Activated naive CD4-positive, alpha-beta T cell treated with anti-CD3 and anti-CD28 coated beads, Interleukin-2, amount 50 U/mL, for 24 hours (primary cell): Measurements from ENCODE around the gene ACOT6.
"Not testable (repeated sequence)": the region's sequence is repeated elsewhere in the genome, so short reads cannot be mapped to it uniquely, and the experiment has no call there.

Source experiments
- H3K27ac Mint-ChIP-seq: one replicate; pipeline ENCODE4 v1.8.0; 2021; ENCODE audit warnings: mild to moderate bottlenecking, mixed read lengths
- H3K27me3 Mint-ChIP-seq: one replicate; pipeline ENCODE4 v1.8.0; 2021; ENCODE audit warnings: mixed read lengths
- H3K36me3 Mint-ChIP-seq: one replicate; pipeline ENCODE4 v1.8.0; 2021; ENCODE audit warnings: mixed read lengths
- H3K4me1 Mint-ChIP-seq: one replicate; pipeline ENCODE4 v1.8.0; 2021; ENCODE audit warnings: mixed read lengths
- H3K4me3 Mint-ChIP-seq: one replicate; pipeline ENCODE4 v1.8.0; 2021; ENCODE audit warnings: mild to moderate bottlenecking, mixed read lengths
- H3K9me3 Mint-ChIP-seq: one replicate; pipeline ENCODE4 v1.8.0; 2021; ENCODE audit warnings: mixed read lengths

The ACOT6 gene, protein sequence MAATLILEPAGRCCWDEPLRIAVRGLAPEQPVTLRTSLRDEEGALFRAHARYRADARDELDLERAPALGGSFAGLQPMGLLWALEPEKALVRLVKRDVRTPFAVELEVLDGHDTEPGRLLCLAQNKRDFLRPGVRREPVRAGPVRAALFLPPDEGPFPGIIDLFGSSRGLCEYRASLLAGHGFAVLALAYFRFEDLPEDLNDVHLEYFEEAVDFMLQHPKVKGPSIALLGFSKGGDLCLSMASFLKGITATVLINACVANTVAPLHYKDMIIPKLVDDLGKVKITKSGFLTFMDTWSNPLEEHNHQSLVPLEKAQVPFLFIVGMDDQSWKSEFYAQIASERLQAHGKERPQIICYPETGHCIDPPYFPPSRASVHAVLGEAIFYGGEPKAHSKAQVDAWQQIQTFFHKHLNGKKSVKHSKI

DNA sequence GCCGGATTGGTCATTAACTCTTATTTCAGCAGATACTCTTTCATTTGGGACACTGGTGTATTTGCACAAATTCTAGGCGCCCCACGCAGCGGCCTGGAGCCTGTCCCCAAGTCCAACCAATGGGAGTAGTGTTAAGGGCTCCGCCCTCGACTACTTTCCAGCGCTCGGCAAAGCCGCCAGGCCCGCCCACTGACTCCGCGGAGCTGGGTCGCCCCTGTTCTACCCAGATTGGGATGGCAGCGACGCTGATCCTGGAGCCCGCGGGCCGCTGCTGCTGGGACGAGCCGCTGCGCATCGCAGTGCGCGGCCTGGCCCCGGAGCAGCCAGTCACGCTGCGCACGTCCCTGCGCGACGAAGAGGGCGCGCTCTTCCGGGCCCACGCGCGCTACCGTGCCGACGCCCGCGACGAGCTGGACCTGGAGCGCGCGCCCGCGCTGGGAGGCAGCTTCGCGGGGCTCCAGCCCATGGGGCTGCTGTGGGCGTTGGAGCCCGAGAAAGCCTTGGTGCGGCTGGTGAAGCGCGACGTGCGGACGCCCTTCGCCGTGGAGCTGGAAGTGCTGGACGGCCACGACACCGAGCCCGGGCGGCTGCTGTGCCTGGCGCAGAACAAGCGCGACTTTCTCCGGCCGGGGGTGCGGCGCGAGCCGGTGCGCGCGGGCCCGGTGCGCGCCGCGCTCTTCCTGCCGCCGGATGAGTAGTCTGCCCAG lies at the start of gene ACOT6:
TSS of gene ACOT6 (plus strand) at position 179 of the 707 bp plus-strand sequence. CDS start at position 234, 55 bp downstream.
- H3K4me3 Mint-ChIP-seq: peak within 1 kb of the TSS; percentile 88
- H3K36me3 Mint-ChIP-seq: no peaks in the 10 kb centered on the region
- H3K27ac Mint-ChIP-seq: peak within 1 kb of the TSS; percentile 65
- peaks cover 4% of the 10 kb centered on the region for H3K4me1 Mint-ChIP-seq
- H3K9me3 Mint-ChIP-seq: no peaks in the 10 kb centered on the region
- H3K27me3 Mint-ChIP-seq: no peaks in the 10 kb centered on the region

DNA sequence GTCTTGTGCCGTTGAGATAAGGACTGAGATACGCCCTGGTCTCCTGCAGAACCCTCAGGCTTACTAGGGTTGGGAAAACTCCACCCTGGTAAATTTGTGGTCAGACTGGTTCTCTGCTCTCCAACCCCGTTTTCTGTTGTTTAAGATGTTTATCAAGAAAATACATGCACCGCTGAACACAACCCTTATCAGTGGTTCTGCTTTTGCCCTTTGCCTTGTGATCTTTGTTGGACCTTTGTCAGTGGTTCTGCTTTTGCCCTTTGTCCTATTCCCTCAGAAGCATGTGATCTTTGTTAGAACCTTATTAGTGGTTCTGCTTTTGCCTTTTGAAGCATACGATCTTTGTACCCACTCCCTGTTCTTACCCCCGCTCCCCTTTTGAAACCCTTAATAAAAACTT lies 49.6 kb upstream of the ACOT6 start:
- H3K4me1 Mint-ChIP-seq: peaks cover 25% of the 10 kb centered on the region
- H3K9me3 Mint-ChIP-seq, H3K27ac Mint-ChIP-seq, H3K27me3 Mint-ChIP-seq, H3K4me3 Mint-ChIP-seq: not testable (repeated sequence)
- peaks cover 26% of the 10 kb centered on the region for H3K36me3 Mint-ChIP-seq

DNA sequence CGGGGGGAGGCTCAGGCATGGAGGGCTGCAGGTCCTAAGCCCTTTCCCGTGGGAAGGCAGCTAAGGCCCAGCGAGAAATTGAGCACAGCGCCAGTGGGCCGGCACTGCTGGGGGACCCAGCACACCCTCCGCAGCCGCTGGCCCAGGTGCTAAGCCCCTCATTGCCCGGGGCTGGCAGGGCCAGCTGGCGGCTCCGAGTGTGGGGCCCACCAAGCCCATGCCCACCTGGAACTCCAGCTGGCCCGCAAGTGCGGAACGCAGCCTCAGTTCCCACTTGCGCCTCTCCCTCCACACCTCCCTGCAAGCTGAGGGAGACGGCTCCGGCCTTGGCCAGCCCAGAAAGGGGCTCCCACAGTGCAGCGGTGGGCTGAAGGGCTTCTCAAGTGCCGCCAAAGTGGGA lies 45.9 kb upstream of the ACOT6 start:
- H3K9me3 Mint-ChIP-seq, H3K27ac Mint-ChIP-seq, H3K27me3 Mint-ChIP-seq: not testable (repeated sequence)
- H3K36me3 Mint-ChIP-seq: peaks cover 28% of the 10 kb centered on the region
- peaks cover 44% of the 10 kb centered on the region for H3K4me1 Mint-ChIP-seq
- H3K4me3 Mint-ChIP-seq: peak overlapping the region; percentile 99

DNA sequence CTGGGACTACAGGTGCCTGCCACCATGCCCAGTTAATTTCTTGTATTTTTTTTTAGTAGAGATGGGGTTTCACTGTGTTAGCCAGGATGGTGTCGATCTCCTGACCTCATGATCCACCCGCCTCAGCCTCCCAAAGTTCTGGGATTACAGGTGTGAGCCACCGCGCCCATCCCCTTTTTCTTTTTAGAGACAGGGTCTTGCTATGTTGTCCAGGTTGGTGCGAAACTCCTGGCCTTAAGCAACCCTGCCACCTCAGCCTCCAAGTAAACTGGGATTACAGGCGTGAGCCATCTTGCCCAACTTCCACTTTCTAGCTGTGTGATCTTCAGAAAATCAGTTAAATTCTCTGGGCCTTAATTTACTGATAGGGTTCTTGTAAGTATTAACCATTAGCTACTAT lies 45.4 kb upstream of the ACOT6 start:
- peak overlapping the region; percentile 10 for H3K27ac Mint-ChIP-seq
- H3K27me3 Mint-ChIP-seq, H3K9me3 Mint-ChIP-seq: not testable (repeated sequence)
- peaks cover 44% of the 10 kb centered on the region for H3K4me1 Mint-ChIP-seq
- peak overlapping the region; percentile 99 for H3K4me3 Mint-ChIP-seq
- peaks cover 24% of the 10 kb centered on the region for H3K36me3 Mint-ChIP-seq

DNA sequence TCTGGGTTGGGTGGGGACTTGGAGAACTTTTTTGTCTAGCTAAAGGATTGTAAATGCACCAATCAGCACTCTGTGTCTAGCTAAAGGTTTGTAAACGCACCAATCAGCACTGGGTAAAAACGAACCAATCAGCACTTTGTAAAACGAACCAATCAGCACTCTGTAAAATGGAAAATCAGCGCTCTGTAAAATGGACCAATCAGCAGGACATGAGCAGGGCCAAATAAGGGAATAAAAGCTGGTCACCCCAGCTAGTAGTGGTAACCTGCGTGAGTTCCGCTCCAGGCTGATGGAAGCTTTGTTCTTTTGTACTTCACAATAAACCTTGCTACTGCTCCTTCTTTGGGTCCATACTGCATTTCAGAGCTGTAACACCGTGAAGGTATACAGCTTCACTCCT lies 45.0 kb upstream of the ACOT6 start:
- Mint-ChIP-seq H3K27ac (peak overlapping the region; percentile 10), H3K36me3 (peaks cover 25% of the 10 kb centered on the region), H3K27me3 (no peaks in the 10 kb centered on the region), H3K4me1 (peaks cover 44% of the 10 kb centered on the region), H3K4me3 (peak overlapping the region; percentile 99), H3K9me3 (no peaks in the 10 kb centered on the region)

DNA sequence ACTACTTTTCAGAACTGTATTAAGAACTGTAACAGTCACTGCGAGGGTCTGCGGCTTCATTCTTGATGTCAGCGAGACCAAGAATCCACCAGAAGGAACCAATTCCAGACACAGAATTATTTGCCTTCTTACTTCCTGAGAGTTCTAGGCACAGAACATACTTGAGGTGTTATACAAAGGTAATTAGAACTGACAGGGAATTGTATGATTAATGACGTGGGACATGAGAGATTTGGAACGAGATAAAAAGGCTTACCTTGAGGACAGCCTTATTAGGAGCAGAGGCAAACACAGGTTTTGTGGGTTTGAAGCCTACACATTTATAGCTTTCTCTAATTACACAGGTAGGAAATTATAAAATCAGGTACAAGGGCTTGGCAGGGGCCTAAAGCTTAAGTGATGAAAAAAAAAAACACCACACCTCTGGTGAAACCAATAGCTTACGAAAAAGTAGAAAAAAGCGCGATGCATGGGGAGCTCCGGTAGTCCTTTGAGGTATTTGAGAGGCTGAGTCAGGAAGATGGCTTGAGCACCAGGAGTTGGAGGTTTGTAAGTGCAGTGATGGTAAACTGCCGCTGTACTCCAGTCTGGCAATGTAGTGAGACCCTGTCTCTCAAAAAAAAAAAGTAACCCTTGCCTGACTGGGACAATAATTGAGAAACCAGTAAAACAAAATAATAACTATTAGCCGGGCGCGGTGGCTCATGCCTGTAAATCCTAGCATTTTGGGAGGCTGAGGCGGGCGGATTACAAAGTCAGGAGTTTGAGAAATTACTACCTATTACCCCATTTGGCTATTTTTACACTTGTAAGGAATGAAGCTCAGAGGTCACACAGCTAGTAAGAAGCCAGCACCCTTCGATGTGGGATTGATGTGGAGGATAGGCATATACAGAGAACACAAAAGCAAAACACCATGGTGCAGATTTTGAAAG lies 44.1 kb upstream of the ACOT6 start:
- Mint-ChIP-seq H3K9me3 (no peaks in the 10 kb centered on the region), H3K36me3 (peaks cover 20% of the 10 kb centered on the region), H3K4me1 (peaks cover 44% of the 10 kb centered on the region), H3K27ac (peak overlapping the region; percentile 95), H3K4me3 (peak overlapping the region; percentile 99), H3K27me3 (no peaks in the 10 kb centered on the region)

DNA sequence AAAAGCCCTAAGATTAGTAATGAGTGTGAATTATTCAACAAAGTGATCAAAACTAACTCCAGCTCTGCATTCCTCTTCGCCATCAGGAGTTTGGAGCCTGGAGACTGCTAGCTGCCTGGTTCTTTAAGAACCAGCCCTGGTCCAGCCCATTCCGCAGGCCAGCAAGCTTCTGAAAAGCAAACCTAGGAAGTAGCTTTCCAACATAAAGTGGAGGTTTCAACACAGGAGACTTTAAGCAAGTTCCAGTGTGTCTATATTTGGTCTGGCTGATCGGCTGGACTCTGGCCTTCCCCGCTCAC lies 43.5 kb upstream of the ACOT6 start:
- peak overlapping the region; percentile 99 for H3K4me3 Mint-ChIP-seq
- peaks cover 20% of the 10 kb centered on the region for H3K36me3 Mint-ChIP-seq

DNA sequence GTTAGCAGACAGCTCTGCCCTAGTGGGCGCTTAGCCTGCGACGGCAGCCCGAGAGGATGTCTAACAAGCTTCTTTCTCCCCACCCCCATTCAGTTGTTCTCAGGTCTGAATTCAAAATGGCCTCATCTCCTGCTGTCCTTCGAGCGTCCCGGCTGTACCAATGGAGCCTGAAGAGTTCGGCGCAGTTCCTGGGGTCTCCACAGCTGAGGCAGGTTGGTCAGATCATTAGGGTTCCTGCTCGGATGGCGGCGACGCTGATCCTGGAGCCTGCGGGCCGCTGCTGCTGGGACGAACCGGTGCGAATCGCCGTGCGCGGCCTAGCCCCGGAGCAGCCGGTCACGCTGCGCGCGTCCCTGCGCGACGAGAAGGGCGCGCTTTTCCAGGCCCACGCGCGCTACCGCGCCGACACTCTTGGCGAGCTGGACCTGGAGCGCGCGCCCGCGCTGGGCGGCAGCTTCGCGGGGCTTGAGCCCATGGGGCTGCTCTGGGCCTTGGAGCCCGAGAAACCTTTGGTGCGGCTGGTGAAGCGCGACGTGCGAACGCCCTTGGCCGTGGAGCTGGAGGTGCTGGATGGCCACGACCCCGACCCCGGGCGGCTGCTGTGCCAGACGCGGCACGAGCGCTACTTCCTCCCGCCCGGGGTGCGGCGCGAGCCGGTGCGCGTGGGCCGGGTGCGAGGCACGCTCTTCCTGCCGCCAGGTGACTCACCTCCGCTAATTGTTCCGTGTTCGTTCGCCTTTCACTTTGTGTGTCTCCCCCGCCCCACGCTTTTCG lies 42.9 kb upstream of the ACOT6 start, which contains the start of gene ACOT2:
TSS of gene ACOT2 (plus strand) at position 29 of the 774 bp plus-strand sequence. CDS start at position 57, 28 bp downstream.
- peak within 1 kb of the TSS; percentile 99 for H3K4me3 Mint-ChIP-seq
- H3K36me3 Mint-ChIP-seq: peaks cover 22% of the 10 kb centered on the region
- peaks cover 44% of the 10 kb centered on the region for H3K4me1 Mint-ChIP-seq
- peak within 1 kb of the TSS; percentile 97 for H3K27ac Mint-ChIP-seq
- not testable (repeated sequence) for H3K27me3 Mint-ChIP-seq, H3K9me3 Mint-ChIP-seq

More for the DNA sequence above, 43.5 kb upstream of the ACOT6 start:
- H3K27me3 Mint-ChIP-seq, H3K9me3 Mint-ChIP-seq: not testable (repeated sequence)
- peak overlapping the region; percentile 97 for H3K27ac Mint-ChIP-seq
- peaks cover 44% of the 10 kb centered on the region for H3K4me1 Mint-ChIP-seq

DNA sequence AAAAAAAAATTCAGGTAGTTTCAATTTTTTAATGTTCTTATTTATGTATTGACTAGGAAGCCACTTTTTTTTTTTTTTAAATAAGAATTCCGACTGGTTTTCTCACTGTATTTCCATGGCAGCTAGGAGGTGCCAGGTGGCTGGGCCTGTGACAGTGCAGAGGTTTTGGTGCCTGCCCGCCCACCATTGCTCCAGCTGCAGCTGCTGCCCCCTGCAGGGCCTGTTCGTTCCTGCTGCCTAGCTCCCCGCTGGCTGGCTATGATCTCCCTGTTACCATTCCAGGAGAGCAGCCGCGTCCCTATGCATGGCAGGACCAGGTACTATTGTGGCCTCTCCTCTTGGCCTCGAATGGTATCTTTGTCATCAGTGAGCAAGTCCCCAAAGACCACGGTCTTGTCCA lies 41.4 kb upstream of the ACOT6 start:
- H3K36me3 Mint-ChIP-seq: peaks cover 15% of the 10 kb centered on the region
- not testable (repeated sequence) for H3K27ac Mint-ChIP-seq, H3K27me3 Mint-ChIP-seq, H3K9me3 Mint-ChIP-seq
- H3K4me3 Mint-ChIP-seq: peak overlapping the region; percentile 62
- H3K4me1 Mint-ChIP-seq: peaks cover 31% of the 10 kb centered on the region

DNA sequence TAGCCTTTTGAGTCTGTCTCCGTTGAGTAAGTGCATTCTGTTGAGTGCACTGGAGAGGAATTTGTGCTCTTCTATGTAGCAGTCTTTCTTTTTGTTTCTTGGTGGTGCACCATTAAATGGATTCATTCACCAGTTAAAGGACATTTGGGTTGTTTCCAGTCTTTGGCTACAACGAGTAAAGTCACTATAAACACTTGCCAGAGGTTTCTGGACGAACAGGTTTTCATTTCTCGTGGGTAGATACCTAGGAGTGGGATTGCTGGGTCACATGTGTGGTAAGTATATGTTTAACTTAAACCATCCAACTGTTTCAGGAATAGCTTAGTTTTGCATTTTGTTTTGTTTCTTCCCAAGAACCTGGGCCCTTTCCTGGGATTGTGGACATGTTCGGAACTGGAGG lies 39.3 kb upstream of the ACOT6 start:
- H3K4me1 Mint-ChIP-seq: peaks cover 15% of the 10 kb centered on the region
- not testable (repeated sequence) for H3K9me3 Mint-ChIP-seq, H3K36me3 Mint-ChIP-seq

DNA sequence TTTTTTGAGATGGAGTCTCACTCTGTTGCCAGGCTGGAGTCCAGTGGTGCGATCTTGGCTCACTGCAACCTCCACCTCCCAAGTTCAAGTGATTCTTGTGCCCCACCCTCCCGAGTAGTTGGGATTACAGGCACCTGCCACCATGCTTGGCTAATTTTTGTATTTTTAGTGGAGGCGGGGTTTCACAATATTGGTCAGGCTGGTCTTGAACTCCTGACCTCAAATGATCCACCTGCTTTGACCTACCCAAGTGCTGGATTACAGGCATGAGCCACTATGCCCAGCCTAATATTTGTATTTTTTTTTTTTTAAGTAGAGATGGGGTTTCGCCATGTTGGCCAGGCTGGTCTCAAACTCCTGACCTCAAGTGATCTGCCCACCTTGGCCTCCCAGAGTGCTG lies 38.6 kb upstream of the ACOT6 start:
- H3K27ac Mint-ChIP-seq, H3K4me1 Mint-ChIP-seq, H3K36me3 Mint-ChIP-seq: not testable (repeated sequence)

More for the DNA sequence above, 39.3 kb upstream of the ACOT6 start:
- H3K4me3 Mint-ChIP-seq, H3K27ac Mint-ChIP-seq, H3K27me3 Mint-ChIP-seq: not testable (repeated sequence)

DNA sequence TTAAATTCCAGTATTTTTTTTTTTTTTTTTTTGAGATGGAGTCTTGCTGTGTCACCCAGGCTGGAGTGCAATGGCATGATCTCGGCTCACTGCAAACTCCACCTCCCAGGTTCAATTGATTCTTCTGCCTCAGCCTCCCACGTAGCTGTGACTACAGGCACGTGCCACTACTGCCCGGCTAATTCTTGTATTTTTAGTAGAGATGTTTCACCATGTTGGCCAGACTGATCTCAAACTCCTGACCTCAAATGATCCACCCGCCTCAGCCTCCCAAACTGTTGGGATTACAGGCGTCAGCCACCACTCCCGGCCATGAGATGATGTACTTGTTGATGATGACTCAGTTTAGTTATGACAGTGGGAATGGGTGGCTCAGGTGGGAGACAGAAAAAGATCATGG lies 38.1 kb upstream of the ACOT6 start:
- H3K4me3 Mint-ChIP-seq, H3K9me3 Mint-ChIP-seq, H3K27me3 Mint-ChIP-seq, H3K27ac Mint-ChIP-seq, H3K36me3 Mint-ChIP-seq, H3K4me1 Mint-ChIP-seq: not testable (repeated sequence)

More for the DNA sequence above, 38.6 kb upstream of the ACOT6 start:
- H3K27me3 Mint-ChIP-seq, H3K9me3 Mint-ChIP-seq, H3K4me3 Mint-ChIP-seq: not testable (repeated sequence)

DNA sequence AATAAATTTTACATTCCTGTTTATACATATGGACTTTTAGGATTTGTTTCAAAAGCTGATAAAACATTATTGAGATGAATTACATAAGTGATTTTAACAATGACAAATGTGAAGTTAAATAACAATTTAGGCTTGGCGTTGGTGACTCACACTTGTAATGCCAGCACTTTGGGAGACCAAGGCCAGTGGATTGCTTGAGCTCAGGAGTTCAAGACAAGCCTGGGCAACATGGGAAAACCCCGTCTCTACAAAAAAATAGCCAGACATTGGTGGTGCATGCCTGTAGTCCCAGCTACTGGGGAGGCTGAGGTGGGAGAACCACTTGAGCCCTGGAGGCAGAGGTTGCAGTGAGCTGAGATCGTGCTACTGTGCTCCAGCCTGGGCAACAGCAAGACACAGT lies 35.9 kb upstream of the ACOT6 start:
- Mint-ChIP-seq H3K9me3 (no peaks in the 10 kb centered on the region), H3K36me3 (peaks cover 7% of the 10 kb centered on the region), H3K27ac (no peak overlapping the region), H3K4me3 (no peak overlapping the region), H3K4me1 (no peaks in the 10 kb centered on the region), H3K27me3 (no peaks in the 10 kb centered on the region)

DNA sequence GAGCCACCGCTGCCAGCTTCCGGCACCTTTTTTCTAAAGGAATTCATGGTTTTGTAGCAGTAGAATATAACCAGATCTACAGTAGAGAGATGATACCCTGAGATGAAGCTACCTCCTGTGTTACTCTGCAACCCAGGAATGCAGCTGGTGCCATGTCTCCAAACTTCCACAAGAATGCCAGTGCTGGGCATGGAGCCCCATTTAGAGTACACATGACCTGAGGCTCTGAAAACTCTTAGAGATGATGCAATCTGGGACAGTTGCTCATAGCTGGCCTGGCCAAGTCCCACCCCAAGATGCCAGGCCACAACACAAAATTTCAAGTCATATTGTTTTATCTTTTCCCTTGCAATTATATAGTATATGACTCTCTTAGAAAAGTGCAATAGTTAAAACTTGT lies 35.1 kb upstream of the ACOT6 start:
- not testable (repeated sequence) for H3K9me3 Mint-ChIP-seq, H3K4me1 Mint-ChIP-seq, H3K36me3 Mint-ChIP-seq, H3K27me3 Mint-ChIP-seq, H3K27ac Mint-ChIP-seq, H3K4me3 Mint-ChIP-seq
